Smooth muscle cell (in vitro differentiated cells): ENCODE data around the gene CRTAC1. TPM values are rescaled to one million over a fixed set of nuclear protein-coding genes. Genes with fewer than 3 reads are reported as not detected.
"Not testable (repeated sequence)": the region's sequence is repeated elsewhere in the genome, so short reads cannot be mapped to it uniquely, and the experiment has no call there.

ENCODE experiments used
- DNase-seq: peaks from one replicate; lab custom pipeline; 2025; ENCODE audit not compliant: unreplicated experiment; lab: John Stamatoyannopoulos, UW
- H2AFZ ChIP-seq: fragments of 200-600 bp; sonication (generic); 2 replicates; pipeline ENCODE4 v1.6.0; 2016; ENCODE audit warnings: antibody characterized with exemption, low read depth, mild to moderate bottlenecking
- H3F3A ChIP-seq: fragments of 200-600 bp; sonication (generic); 2 replicates; pipeline ENCODE4 v1.6.0; 2017; ENCODE audit warnings: antibody characterized with exemption, low read depth
- H3K27ac ChIP-seq: fragments of 200-600 bp; sonication (generic); 2 replicates; pipeline ENCODE4 v1.5.1; 2016; ENCODE audit warnings: low read depth, mild to moderate bottlenecking
- H3K27me3 ChIP-seq: fragments of 200-600 bp; sonication (generic); 2 replicates; pipeline ENCODE4 v1.6.1; 2016; ENCODE audit warnings: low read depth, mild to moderate bottlenecking
- H3K36me3 ChIP-seq: fragments of 200-600 bp; sonication (generic); 2 replicates; pipeline ENCODE4 v1.5.1; 2016; ENCODE audit warnings: low read depth
- H3K4me1 ChIP-seq: fragments of 200-600 bp; sonication (generic); 2 replicates; pipeline ENCODE4 v1.5.1; 2016; ENCODE audit warnings: low read depth
- H3K4me2 ChIP-seq: fragments of 200-600 bp; sonication (generic); 2 replicates; pipeline ENCODE4 v1.6.0; 2016; ENCODE audit warnings: mild to moderate bottlenecking
- H3K4me3 ChIP-seq: fragments of 200-600 bp; sonication (generic); 2 replicates; pipeline ENCODE4 v1.5.1; 2016; ENCODE audit warnings: mild to moderate bottlenecking
- H3K79me2 ChIP-seq: fragments of 200-600 bp; sonication (generic); 2 replicates; pipeline ENCODE4 v1.6.0; 2016; ENCODE audit warnings: low read depth, mild to moderate bottlenecking
- H3K9ac ChIP-seq: fragments of 200-600 bp; sonication (generic); 2 replicates; pipeline ENCODE4 v1.6.0; 2016; ENCODE audit warnings: low read depth
- H3K9me3 ChIP-seq: fragments of 200-600 bp; sonication (generic); replicated peaks from 2 replicates; pipeline ENCODE4 v1.5.1; 2016; ENCODE audit warnings: low read depth
- H4K20me1 ChIP-seq: fragments of 200-600 bp; sonication (generic); 2 replicates; pipeline ENCODE4 v1.6.0; 2016; ENCODE audit warnings: low read depth
- WGBS: methylation state at CpG from one replicate; pipeline ENCODE4 v1.1.7; 2016; ENCODE audit warnings: low lambda C conversion rate; 5-methylcytosine and 5-hydroxymethylcytosine counted together
- polyA plus RNA-seq: library from polyadenylated mRNA; unstranded; fragments of >200 nt; fragmentation: Nextera tagmentation; extraction: Ambion mirVana; gene quantifications from 2 replicates; pipeline ENCODE4 v1.2.1, GENCODE V29; 2016
- total RNA-seq: library from RNA; depleted of rRNA; stranded (reverse); fragments of >200 nt; gene quantifications from 2 replicates; pipeline ENCODE4 v1.2.3, GENCODE V29; 2014
- TF ChIP-seq, protein P1 (sequence below): fragments of 200-600 bp; sonication (generic); IDR thresholded peaks from 2 replicates; pipeline ENCODE4 v1.5.1; 2017; ENCODE audit warnings: borderline replicate concordance, mild to moderate bottlenecking, antibody characterized with exemption; ENCODE audit not compliant: insufficient read depth, poor library complexity, severe bottlenecking

The CRTAC1 gene
- total and polyA plus RNA-seq, 2 experiments from 2014 or later: 0.31 to 0.65 TPM

DNA sequence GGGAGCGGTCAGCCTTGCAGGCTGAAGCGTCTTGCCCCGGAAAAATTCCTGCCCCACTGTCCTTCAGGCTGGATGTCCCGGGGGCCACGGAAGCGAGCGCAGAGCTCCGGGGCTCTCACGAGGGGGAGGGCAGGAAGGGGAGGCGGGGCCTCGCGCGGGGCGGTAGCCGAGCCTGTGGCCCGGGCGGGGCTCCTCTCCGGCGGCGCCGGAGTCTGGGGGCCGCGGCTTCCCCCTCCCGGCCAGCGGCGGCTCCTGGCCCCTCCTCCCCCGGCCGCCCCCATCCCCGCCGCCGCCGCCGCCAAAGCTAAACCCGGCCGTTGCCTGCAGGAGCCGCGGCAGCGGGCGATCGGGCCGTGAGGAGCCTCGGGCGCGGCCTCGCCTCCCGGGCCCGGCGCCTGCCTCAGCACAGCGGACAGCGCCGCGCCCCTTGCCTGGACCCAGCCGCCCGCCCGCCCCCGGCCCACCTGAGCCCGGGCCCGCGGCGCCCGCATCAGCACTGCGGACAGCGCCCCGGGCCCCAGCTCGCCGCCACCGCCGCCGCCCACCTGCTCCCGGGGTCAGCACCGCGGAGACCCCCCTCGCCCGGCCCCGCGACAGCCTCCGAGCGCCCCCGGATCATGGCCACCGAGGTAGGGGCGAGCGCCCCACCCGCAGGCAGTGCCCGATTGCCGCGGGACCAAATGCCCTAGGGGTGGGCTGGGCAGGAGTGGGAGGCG, 180.6 kb downstream of the CRTAC1 start, which contains the start of gene GOLGA7B:
Gene GOLGA7B (plus strand): TSS at position 157 of the 716 bp plus-strand sequence. CDS start 461 bp downstream, at position 618.
- Histone ChIP-seq H3K27me3 (peaks cover 81% of the 10 kb centered on the region), H3F3A (no peaks in the 10 kb centered on the region), H3K9me3 (no peaks in the 10 kb centered on the region), H4K20me1 (no peaks in the 10 kb centered on the region), H3K9ac (no peak within 1 kb of the TSS), H3K27ac (no peak within 1 kb of the TSS), H3K4me1 (no peaks in the 10 kb centered on the region), H3K36me3 (no peaks in the 10 kb centered on the region), H3K79me2 (no peaks in the 10 kb centered on the region), H3K4me2 (peak within 1 kb of the TSS; percentile 84), H2AFZ (no peak within 1 kb of the TSS), H3K4me3 (peak within 1 kb of the TSS; percentile 48)
- TF ChIP-seq, protein P1, sequence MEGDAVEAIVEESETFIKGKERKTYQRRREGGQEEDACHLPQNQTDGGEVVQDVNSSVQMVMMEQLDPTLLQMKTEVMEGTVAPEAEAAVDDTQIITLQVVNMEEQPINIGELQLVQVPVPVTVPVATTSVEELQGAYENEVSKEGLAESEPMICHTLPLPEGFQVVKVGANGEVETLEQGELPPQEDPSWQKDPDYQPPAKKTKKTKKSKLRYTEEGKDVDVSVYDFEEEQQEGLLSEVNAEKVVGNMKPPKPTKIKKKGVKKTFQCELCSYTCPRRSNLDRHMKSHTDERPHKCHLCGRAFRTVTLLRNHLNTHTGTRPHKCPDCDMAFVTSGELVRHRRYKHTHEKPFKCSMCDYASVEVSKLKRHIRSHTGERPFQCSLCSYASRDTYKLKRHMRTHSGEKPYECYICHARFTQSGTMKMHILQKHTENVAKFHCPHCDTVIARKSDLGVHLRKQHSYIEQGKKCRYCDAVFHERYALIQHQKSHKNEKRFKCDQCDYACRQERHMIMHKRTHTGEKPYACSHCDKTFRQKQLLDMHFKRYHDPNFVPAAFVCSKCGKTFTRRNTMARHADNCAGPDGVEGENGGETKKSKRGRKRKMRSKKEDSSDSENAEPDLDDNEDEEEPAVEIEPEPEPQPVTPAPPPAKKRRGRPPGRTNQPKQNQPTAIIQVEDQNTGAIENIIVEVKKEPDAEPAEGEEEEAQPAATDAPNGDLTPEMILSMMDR: no peak
- under 1% methylated on average over 15 of the region's 87 CpGs for WGBS
- DNase-seq: peak; percentile 17

- Histone ChIP-seq H4K20me1 (no peaks in the 10 kb centered on the region), H3K4me3 (peak overlapping the region; percentile 48), H3K27ac (no peak overlapping the region), H3F3A (no peaks in the 10 kb centered on the region), H3K27me3 (peaks cover 76% of the 10 kb centered on the region), H3K79me2 (no peaks in the 10 kb centered on the region), H3K9me3 (no peaks in the 10 kb centered on the region), H3K4me1 (no peaks in the 10 kb centered on the region), H3K4me2 (peak overlapping the region; percentile 84), H3K9ac (no peak overlapping the region), H2AFZ (no peak overlapping the region), H3K36me3 (no peaks in the 10 kb centered on the region)
- WGBS: 20% methylated on average over 12 of the region's 16 CpGs
- DNase-seq: no peak
- TF ChIP-seq, protein P1: no peak
Measured at GRCh38 chr10:97849103-97849686, 181.2 kb downstream of the CRTAC1 start.

DNA sequence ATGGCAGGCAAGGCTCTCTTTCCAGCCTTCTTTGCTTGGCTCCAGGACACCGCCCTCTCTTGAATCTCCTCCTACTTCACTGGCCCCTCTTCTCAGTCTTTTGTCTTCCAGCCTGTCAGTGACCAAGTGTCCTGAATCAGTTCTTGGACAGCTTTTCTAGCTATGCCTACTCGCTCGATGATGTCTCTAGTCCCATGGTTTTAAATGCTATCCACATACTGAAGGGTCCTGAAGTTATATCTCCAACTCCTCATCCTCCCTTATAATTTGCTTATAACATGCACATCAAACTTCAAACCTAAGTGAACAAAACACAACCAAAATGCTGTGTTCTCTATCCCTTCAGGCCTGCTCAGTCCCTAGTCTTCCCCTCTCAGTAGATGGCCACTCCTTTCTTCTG, 185.7 kb downstream of the CRTAC1 start:
- no peak overlapping the region for H3K4me3 ChIP-seq
- no peaks in the 10 kb centered on the region for H3K79me2 ChIP-seq
- H3K9ac ChIP-seq: no peak overlapping the region
- H3K27ac ChIP-seq: no peak overlapping the region
- no peaks in the 10 kb centered on the region for H3K36me3 ChIP-seq
- H3K27me3 ChIP-seq: peaks cover 33% of the 10 kb centered on the region
- H3K4me2 ChIP-seq: no peak overlapping the region
- H2AFZ ChIP-seq: no peak overlapping the region
- no peaks in the 10 kb centered on the region for H4K20me1 ChIP-seq
- no peaks in the 10 kb centered on the region for H3K9me3 ChIP-seq
- no peaks in the 10 kb centered on the region for H3K4me1 ChIP-seq
- TF ChIP-seq, protein P1: no peak
- DNase-seq: no peak
- H3F3A ChIP-seq: no peaks in the 10 kb centered on the region
- WGBS: 98% methylated on average over 3 of the region's 3 CpGs

GRCh38 chr10:97843972-97844371, 186.4 kb downstream of the CRTAC1 start:
- H3K79me2 ChIP-seq, H3K4me1 ChIP-seq, DNase-seq, H3F3A ChIP-seq, H3K27ac ChIP-seq, H3K4me2 ChIP-seq, H3K9me3 ChIP-seq, H3K36me3 ChIP-seq, H3K4me3 ChIP-seq, H2AFZ ChIP-seq, H4K20me1 ChIP-seq, H3K9ac ChIP-seq: not testable (repeated sequence)
- peaks cover 26% of the 10 kb centered on the region for H3K27me3 ChIP-seq
- 93% methylated on average over 1 of the region's 2 CpGs for WGBS
